ENCODE measurements around the gene SLC22A23. TPM values are rescaled to one million over a fixed set of nuclear protein-coding genes. Genes with fewer than 3 reads are reported as not detected.

SLC22A23 gene
- total and polyA plus RNA-seq, 4 donors = 26.9 to 56.8 (median 41.7) TPM

DNA sequence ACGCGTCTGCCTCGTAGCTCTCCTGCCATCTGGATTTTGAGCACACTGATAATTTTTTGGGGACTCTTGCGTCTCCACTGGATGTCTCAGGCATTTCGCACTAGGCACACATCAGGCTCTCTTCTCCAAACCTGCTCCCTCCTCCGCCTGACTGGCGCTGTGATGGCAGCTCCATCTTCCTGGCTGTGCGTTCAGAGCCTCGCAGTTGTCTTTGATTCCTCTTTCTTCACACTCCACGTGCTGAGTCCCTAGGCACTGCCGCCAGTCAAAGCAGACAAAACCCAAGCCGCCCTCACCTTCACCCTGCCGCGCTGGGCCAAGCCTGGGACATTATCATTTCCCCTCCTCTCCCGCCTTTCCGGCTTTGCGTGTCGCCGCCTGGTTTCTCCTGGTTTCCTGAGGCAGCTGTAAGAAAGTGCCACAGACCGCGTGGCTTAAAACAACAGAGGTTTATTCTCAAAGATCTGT, 197.3 kb downstream of the SLC22A23 start:
- H3K9me3 ChIP-seq (ENCODE audit: control insufficient read depth, insufficient read depth, low read length) = no peaks in the 10 kb centered on the region
- peaks cover 31% of the 10 kb centered on the region for H3K4me1 ChIP-seq (ENCODE audit: control insufficient read depth, insufficient read depth, low read length)
- H3K36me3 ChIP-seq (ENCODE audit: control insufficient read depth, insufficient read depth, low read length) = peaks cover 24% of the 10 kb centered on the region
- DNase-seq (ENCODE audit: low read depth in 4 of 6, low spot score in 6 of 6) = peak in 2 of 6 donors; percentile 76 to 88
- WGBS (ENCODE audit: insufficient coverage) = under 1% methylated on average over 20 of the region's 21 CpGs
- H3K27ac ChIP-seq (ENCODE audit: low read depth, low read length) = peak overlapping the region; percentile 9
- peak overlapping the region; percentile 65 for H3K4me3 ChIP-seq (ENCODE audit: low read depth, low read length)
- H3K27me3 ChIP-seq (ENCODE audit: control insufficient read depth, insufficient read depth, low read length) = no peaks in the 10 kb centered on the region

DNA sequence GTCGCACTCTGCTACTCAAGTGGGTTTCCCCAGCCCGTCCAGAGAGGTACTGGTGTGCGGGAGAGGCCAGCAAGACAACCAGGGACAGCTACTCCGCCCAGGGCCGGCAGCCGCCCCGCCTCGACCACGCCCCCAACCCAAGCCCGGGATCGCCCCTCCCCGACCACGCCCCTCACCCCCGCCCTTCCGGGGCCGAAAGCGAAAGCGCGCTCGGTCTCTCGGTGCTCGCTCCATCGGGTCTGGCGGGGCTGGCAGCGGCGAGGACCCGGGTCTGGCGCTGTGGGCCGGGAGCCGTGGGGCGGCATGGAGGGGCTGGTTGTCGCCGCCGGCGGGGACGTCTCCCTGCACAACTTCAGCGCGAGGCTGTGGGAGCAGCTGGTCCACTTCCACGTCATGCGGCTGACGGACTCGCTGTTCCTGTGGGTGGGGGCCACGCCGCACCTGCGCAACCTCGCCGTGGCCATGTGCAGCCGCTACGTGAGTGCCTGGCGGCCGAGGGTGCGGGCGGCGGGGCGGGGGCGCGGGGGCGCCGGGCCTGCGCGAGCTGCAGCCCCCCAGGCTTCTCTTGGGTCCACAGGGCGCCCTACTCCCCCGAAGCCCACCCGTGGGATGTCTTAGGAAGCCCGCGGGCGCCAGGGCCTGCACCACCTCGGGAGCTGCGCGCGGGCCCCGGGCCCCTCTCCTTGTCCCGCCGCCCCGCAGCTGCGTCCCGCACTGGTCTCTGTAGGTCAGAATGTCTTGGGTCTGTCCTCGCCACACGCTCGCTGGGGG, 197.9 kb downstream of the SLC22A23 start, which contains the start of gene PSMG4:
TSS of gene PSMG4 (plus strand) at position 228 of the 771 bp plus-strand sequence. CDS start at position 304, 76 bp downstream.
- no peaks in the 10 kb centered on the region for H3K27me3 ChIP-seq (ENCODE audit: control insufficient read depth, insufficient read depth, low read length)
- DNase-seq (ENCODE audit: low read depth in 4 of 6, low spot score in 6 of 6) = peak; percentile 68 to 97 (median 86)
- WGBS (ENCODE audit: insufficient coverage) = under 1% methylated on average over 80 of the region's 80 CpGs
- peaks cover 31% of the 10 kb centered on the region for H3K4me1 ChIP-seq (ENCODE audit: control insufficient read depth, insufficient read depth, low read length)
- H3K27ac ChIP-seq (ENCODE audit: low read depth, low read length) = peak within 1 kb of the TSS; percentile 62
- H3K9me3 ChIP-seq (ENCODE audit: control insufficient read depth, insufficient read depth, low read length) = no peaks in the 10 kb centered on the region
- H3K36me3 ChIP-seq (ENCODE audit: control insufficient read depth, insufficient read depth, low read length) = peaks cover 18% of the 10 kb centered on the region
- peak within 1 kb of the TSS; percentile 65 for H3K4me3 ChIP-seq (ENCODE audit: low read depth, low read length)

DNA sequence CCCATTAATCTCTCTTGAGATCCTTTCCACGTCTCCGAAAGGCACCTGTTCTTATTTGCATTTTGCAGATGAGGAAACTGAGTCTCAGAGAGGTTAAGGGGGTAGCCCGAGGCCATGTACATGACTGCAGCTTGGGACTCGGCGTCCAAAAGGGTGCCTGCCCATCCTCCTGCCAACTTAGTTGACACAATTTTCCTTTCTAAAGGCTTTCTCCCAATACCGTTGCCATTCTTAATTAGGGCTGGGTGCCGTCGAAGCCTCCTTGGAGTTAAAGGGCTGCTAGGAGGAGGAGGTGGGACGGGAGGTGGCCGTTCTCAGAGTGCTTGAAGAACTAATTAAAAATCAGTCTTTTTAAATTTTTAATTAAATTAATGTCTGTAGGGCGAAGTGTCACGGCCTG, 198.6 kb downstream of the SLC22A23 start:
- Histone ChIP-seq H3K36me3 (ENCODE audit: control insufficient read depth, insufficient read depth, low read length) (peaks cover 17% of the 10 kb centered on the region), H3K27ac (ENCODE audit: low read depth, low read length) (peak overlapping the region; percentile 38), H3K27me3 (ENCODE audit: control insufficient read depth, insufficient read depth, low read length) (no peaks in the 10 kb centered on the region), H3K9me3 (ENCODE audit: control insufficient read depth, insufficient read depth, low read length) (no peaks in the 10 kb centered on the region), H3K4me3 (ENCODE audit: low read depth, low read length) (peak overlapping the region; percentile 65), H3K4me1 (ENCODE audit: control insufficient read depth, insufficient read depth, low read length) (peaks cover 31% of the 10 kb centered on the region)
- peak in 1 of 6 donors; percentile 32 for DNase-seq (ENCODE audit: low read depth in 4 of 6, low spot score in 6 of 6)
- WGBS (ENCODE audit: insufficient coverage) = 34% methylated on average over 5 of the region's 12 CpGs

DNA sequence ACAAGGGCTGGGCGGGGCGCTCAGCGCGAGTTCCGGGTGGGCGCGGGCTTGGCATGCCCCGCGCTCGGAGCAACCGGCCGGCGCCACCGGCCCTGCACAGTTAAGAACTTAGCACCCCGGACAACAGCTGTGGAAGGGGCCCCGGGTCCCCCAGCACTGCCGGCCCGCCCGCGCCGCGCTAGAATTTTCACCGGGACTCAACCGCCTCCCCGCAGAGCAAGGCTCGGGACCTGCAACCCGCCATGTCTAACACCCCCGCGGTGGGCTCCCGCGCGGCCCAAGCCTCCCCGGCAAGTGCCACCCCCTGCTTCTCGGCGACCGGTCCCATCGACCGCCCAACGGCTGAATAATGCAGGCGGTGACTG, 203.3 kb downstream of the SLC22A23 start:
- no peak overlapping the region for H3K4me3 ChIP-seq (ENCODE audit: low read depth, low read length)
- no peak for DNase-seq (ENCODE audit: low read depth in 4 of 6, low spot score in 6 of 6)
- H3K27me3 ChIP-seq (ENCODE audit: control insufficient read depth, insufficient read depth, low read length) = no peaks in the 10 kb centered on the region
- peaks cover 46% of the 10 kb centered on the region for H3K4me1 ChIP-seq (ENCODE audit: control insufficient read depth, insufficient read depth, low read length)
- 97% methylated on average over 38 of the region's 40 CpGs for WGBS (ENCODE audit: insufficient coverage)
- peaks cover 7% of the 10 kb centered on the region for H3K36me3 ChIP-seq (ENCODE audit: control insufficient read depth, insufficient read depth, low read length)
- H3K27ac ChIP-seq (ENCODE audit: low read depth, low read length) = no peak overlapping the region
- H3K9me3 ChIP-seq (ENCODE audit: control insufficient read depth, insufficient read depth, low read length) = no peaks in the 10 kb centered on the region

DNA sequence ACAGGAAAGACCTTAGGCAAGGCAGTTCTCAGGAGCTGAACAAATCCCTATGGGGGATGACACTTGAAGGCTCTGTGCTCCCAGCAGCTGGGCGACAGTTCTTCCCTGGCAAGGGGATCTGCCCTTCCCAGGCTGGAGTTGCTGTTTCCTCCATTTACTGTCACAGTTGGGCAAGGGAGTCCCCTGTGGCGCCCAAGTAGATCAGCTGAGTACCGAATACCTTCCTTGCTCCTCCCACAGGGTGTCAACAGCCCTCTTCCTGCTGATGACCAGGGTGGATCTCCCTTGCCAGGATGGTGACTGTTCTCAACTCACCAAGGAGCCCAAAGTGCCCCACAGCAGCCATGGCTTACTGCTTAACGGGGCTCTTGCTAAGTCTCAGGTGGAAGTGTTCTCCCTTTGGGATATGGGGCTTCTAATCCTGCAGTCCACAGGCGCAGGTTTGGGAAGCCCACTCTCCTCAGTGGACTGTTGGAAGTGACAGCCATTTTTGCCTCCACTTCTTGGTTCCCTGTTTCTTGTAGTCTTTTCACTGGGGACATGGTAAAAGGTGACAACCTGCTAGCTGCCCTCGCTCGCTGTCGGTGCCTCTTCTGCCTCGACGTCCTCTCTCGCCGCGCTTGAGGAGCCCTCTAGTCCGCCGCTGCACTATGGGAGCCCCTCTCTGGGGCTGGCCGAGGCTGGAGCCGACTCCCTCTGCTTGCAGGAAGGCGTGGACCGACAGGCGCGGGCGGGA, 203.8 kb downstream of the SLC22A23 start:
- H3K27ac ChIP-seq (ENCODE audit: low read depth, low read length) = no peak overlapping the region
- H3K9me3 ChIP-seq (ENCODE audit: control insufficient read depth, insufficient read depth, low read length) = no peaks in the 10 kb centered on the region
- H3K36me3 ChIP-seq (ENCODE audit: control insufficient read depth, insufficient read depth, low read length) = peaks cover 7% of the 10 kb centered on the region
- DNase-seq (ENCODE audit: low read depth in 4 of 6, low spot score in 6 of 6) = no peak
- peaks cover 46% of the 10 kb centered on the region for H3K4me1 ChIP-seq (ENCODE audit: control insufficient read depth, insufficient read depth, low read length)
- H3K4me3 ChIP-seq (ENCODE audit: low read depth, low read length) = no peak overlapping the region
- WGBS (ENCODE audit: insufficient coverage) = 96% methylated on average over 21 of the region's 22 CpGs
- no peaks in the 10 kb centered on the region for H3K27me3 ChIP-seq (ENCODE audit: control insufficient read depth, insufficient read depth, low read length)

DNA sequence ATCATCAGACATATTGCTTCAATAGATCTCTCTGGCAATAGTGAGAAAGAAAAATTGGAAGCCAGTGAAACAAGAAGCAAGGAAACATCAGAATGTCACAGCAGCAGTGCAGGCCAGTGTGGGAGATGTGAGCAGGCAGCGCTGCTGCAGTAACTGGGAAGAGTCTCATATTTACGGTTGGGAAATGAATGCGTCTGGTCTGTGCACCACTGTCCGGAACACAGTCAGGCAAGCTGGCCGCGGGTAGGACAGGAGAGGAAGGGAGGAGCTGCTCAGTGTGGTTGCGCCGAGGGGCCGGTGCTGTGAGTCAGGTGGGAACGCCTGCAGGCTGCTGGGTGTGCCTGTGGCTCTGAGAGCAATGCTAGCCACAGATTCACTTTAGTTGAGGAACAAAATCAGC, 204.5 kb downstream of the SLC22A23 start:
- no peak for DNase-seq (ENCODE audit: low read depth in 4 of 6, low spot score in 6 of 6)
- Histone ChIP-seq H3K4me1 (ENCODE audit: control insufficient read depth, insufficient read depth, low read length) (peaks cover 53% of the 10 kb centered on the region), H3K27ac (ENCODE audit: low read depth, low read length) (no peak overlapping the region), H3K4me3 (ENCODE audit: low read depth, low read length) (no peak overlapping the region), H3K36me3 (ENCODE audit: control insufficient read depth, insufficient read depth, low read length) (peaks cover 7% of the 10 kb centered on the region), H3K27me3 (ENCODE audit: control insufficient read depth, insufficient read depth, low read length) (no peaks in the 10 kb centered on the region), H3K9me3 (ENCODE audit: control insufficient read depth, insufficient read depth, low read length) (no peaks in the 10 kb centered on the region)
- WGBS (ENCODE audit: insufficient coverage) = 84% methylated on average over 10 of the region's 10 CpGs

DNA sequence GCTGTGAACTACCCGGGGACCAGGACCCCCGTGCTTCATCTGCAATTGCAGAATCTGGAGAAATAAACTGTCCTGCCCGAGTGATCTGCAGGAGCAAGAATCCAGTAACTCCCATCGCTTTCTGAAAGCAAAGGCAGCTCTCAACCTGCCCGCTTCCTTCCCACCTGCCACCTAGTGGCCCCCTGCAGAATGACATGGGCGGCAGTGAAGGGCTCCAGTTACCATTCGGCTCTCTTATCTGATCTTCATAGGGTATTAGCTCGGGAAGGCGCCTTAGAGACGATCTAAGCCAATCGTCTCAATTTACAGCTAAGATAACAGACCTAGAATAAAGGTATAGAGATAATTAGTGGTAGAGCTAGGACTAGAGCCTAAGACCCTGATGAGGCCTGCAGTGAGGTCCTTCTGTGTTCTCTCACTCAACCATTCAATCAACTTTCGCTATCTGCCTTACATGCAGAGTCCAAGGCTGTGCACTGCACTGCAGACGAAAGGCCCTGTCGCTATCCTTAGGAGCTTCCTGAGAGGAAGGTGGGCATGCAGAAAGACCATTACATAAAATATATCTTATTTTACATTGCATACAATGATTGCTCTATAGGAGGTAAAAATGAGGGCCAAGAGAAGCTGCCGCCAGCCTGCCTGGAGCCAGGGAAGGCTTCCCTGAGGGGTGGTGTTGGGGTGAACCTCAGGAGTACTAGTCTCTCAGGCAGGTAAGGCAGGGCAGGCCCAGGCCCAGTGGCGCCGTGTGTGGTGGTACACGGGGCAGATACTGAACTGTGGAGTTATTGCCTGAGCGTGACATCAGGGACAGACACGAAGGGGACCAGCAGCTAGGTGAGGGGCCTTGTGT, 205.2 kb downstream of the SLC22A23 start:
- Histone ChIP-seq H3K9me3 (ENCODE audit: control insufficient read depth, insufficient read depth, low read length) (no peaks in the 10 kb centered on the region), H3K36me3 (ENCODE audit: control insufficient read depth, insufficient read depth, low read length) (peaks cover 7% of the 10 kb centered on the region), H3K27ac (ENCODE audit: low read depth, low read length) (peak overlapping the region; percentile 11), H3K27me3 (ENCODE audit: control insufficient read depth, insufficient read depth, low read length) (no peaks in the 10 kb centered on the region), H3K4me3 (ENCODE audit: low read depth, low read length) (peak overlapping the region; percentile 4), H3K4me1 (ENCODE audit: control insufficient read depth, insufficient read depth, low read length) (peaks cover 59% of the 10 kb centered on the region)
- 44% methylated on average over 8 of the region's 20 CpGs for WGBS (ENCODE audit: insufficient coverage)
- peak in 5 of 6 donors; percentile 75 to 97 (median 83) for DNase-seq (ENCODE audit: low read depth in 4 of 6, low spot score in 6 of 6)

DNA sequence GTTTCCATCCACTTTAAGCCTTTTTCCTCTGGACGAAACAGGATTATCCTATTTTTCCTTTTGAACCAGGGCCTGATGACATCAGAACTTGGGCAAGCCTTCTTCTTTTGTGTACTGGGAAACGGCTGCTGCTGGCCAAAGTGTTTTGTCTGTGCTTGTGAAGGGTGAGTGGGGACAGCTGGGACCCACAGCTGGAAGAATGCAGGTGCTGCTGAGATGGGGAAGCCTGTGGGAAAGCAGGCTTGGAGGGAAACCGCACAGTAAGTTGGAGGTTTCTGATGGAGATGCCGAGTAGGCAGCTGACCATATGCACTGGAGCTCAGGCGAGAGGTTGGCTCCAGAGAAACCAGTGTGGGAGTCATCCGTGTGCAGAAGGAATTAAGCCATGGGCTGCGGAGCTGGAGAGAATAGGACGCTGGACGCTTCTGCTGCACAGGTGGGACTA, 206.6 kb downstream of the SLC22A23 start:
- Histone ChIP-seq H3K4me3 (ENCODE audit: low read depth, low read length) (no peak overlapping the region), H3K9me3 (ENCODE audit: control insufficient read depth, insufficient read depth, low read length) (no peaks in the 10 kb centered on the region), H3K27ac (ENCODE audit: low read depth, low read length) (no peak overlapping the region), H3K36me3 (ENCODE audit: control insufficient read depth, insufficient read depth, low read length) (peaks cover 7% of the 10 kb centered on the region), H3K4me1 (ENCODE audit: control insufficient read depth, insufficient read depth, low read length) (peaks cover 69% of the 10 kb centered on the region), H3K27me3 (ENCODE audit: control insufficient read depth, insufficient read depth, low read length) (no peaks in the 10 kb centered on the region)
- DNase-seq (ENCODE audit: low read depth in 4 of 6, low spot score in 6 of 6) = peak in 1 of 6 donors; percentile 57
- 40% methylated on average over 9 of the region's 9 CpGs for WGBS (ENCODE audit: insufficient coverage)

DNA sequence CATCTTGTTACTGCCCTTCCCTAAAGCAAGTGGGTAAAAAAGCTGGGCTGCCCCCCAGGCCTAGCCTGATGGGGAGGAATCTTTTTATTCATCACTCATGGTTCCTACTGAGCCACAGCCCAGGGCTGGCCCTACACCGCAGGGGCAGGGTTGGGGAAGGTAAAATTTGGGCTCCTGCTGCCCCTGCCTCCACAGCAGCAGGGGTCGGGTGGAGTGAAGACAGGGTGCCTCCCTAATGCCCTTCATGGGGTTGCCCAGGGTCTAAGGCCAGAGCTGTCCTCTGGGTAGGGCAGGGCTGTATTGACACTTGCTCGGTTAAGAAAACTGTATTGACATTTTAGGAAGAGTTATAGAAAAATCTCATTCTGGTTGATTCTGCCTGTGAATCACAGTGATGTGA, 207.0 kb downstream of the SLC22A23 start:
- Histone ChIP-seq H3K27me3 (ENCODE audit: control insufficient read depth, insufficient read depth, low read length) (no peaks in the 10 kb centered on the region), H3K36me3 (ENCODE audit: control insufficient read depth, insufficient read depth, low read length) (peaks cover 7% of the 10 kb centered on the region), H3K9me3 (ENCODE audit: control insufficient read depth, insufficient read depth, low read length) (no peaks in the 10 kb centered on the region), H3K27ac (ENCODE audit: low read depth, low read length) (peak overlapping the region; percentile 40), H3K4me1 (ENCODE audit: control insufficient read depth, insufficient read depth, low read length) (peaks cover 69% of the 10 kb centered on the region), H3K4me3 (ENCODE audit: low read depth, low read length) (no peak overlapping the region)
- 80% methylated on average over 1 of the region's 3 CpGs for WGBS (ENCODE audit: insufficient coverage)
- DNase-seq (ENCODE audit: low read depth in 4 of 6, low spot score in 6 of 6) = no peak

All from spinal cord (tissue), 10 donors.